Uterine smooth muscle cell (primary cell): ENCODE data around the gene SLC39A5. TPM values are rescaled to one million over a fixed set of nuclear protein-coding genes. Genes with fewer than 3 reads are reported as not detected.

Source experiments
- total RNA-seq: library from RNA; depleted of rRNA; stranded (reverse); fragments of >200 nt; gene quantifications from 2 replicates; pipeline ENCODE4 v1.2.3, GENCODE V29; 2014

The SLC39A5 gene, protein sequence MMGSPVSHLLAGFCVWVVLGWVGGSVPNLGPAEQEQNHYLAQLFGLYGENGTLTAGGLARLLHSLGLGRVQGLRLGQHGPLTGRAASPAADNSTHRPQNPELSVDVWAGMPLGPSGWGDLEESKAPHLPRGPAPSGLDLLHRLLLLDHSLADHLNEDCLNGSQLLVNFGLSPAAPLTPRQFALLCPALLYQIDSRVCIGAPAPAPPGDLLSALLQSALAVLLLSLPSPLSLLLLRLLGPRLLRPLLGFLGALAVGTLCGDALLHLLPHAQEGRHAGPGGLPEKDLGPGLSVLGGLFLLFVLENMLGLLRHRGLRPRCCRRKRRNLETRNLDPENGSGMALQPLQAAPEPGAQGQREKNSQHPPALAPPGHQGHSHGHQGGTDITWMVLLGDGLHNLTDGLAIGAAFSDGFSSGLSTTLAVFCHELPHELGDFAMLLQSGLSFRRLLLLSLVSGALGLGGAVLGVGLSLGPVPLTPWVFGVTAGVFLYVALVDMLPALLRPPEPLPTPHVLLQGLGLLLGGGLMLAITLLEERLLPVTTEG
- 1.00 TPM in 1 of 2 replicates, not detected in the other for total RNA-seq

DNA sequence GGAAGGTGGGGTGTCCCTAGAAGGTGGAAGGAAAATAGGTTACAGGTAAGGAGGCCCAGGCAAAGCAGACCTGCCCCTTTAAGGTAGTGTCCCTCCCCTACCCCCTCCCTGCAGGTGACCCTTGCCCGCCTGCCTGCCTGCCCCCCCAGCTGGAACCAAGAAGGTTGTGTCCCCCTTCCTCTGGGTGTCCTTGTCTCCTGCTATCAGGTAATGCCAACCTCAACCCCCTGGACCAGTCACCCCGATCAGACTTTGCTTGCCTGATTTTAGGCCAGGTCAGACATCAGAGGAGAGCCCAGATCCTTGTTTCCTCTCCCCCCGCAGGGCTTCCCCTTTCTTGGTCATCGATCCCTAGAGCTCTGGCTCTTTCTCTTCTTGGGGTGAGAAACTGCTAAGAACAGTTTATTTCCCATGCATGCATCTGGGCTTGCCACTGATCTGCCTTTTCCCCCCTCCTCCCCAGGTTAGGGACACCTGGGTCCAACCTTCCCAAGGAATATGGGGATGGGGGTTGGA lies at the start of gene SLC39A5:
Gene SLC39A5 (plus strand): TSS at position 136 of the 516 bp plus-strand sequence. CDS start 1,224 bp downstream, outside the sequence.

DNA sequence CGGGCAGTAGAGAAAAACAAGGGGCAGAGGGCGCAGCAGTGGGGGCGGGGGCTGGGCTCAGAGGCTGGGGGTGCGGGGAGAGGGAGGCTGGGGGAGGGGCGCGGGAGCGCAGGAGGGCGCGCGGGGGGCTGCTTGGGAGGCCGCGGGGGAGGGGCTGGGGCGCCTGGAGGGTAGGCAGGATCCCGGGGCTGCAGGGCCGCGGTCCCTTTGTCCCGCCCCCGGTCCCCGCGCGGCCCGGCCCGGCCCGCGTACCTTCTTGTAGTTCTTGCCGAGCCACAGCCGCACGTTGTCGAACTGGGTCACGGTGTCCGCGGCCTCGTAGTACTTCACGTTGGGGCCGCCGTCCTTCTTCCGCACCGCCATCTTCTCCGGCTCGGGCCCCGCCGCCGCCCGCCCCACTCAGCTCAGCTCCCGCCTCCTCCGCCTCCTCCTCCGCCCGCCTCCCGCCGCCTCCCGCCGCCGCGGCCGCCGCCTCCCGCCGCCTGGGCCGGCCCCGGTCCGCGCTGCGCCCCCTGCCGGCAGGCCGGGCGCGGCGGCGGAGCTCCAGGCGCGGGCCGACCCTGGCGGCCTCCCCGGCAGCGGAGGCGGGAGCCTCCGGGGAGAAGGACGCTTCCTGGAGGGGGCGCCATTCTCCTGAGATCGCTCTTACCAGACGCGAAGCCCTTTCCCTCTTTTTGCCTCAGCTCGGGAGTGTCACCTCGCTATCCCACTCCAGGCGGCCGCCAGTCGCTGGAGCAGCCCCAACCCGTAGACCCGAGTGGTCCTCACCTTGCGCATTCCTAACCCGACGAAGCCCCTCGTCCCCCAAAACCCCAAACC lies 40.5 kb upstream of the SLC39A5 start, which contains the start of gene SMARCC2:
Gene SMARCC2 (minus strand): TSS at position 385 of the 819 bp plus-strand sequence. CDS start 22 bp downstream, at position 363.

DNA sequence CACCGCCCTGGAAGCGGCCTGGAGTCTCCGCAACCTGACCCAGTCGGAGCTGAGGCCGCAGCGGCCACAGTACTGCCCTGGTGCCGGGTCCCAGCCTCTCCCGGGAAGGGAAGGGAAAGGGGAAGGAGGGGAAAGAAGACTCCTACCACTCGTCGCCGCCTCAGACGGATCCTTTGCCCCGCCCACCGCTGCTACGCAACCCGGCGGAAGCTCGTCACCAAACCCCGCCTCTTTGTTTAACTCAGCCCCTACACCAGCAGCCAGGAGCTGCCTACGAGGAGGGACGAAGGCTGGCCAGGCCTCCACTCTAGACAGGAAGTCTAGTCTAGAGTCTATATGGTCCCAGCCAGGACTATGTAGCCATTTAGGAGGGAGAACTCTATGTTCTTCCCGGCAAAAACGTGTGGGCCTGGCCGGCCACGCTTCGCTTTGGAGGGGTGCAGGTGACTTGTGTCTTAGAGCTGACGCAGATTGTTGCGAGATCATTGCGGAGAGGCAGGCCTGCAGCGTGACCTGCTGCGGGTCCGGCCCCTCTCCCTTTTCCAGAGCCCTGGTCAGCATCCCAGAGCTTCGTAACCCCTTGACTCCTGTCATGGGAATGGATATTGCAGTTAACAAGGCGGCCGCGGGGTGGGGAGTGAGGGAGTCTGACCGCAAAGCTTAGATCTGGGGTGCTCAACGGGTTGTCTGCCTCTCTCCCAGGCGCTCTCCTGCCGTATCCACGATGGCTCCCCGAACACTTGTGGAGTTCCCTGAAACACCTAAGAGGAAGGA lies 7.9 kb upstream of the SLC39A5 start, which contains the start of gene RNF41:
Gene RNF41 (minus strand): TSS at position 166 of the 774 bp plus-strand sequence. CDS start 7,875 bp downstream, outside the sequence.

DNA sequence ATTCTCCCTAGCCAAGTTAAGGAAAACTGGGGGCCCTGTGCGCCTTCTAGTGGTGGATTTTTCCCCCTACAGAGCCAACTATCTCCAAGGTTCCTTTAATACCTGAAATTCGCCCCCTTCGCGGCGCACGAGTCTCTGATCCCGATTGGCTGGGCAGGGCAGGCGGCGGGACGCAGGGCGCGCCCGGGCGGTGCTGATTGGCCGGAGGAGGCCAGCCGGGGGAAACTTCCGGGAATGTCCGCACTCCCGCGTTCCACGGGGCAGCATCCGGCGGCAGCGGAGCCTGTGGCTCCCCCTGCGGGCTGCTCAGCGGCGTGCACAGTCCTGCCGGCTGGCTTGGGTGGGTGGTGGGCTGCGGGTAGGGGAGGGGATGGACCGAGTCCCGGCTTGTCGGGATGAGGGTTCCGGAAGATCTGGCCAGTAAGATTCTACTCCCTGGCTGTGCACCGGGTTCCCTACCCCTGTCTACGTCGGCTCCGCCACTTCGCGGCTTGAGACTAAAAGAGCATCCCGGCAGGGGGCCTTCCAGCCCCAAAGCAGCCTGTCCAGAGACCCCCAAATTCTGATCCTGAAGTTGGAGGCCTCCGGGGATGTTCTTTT lies 5.6 kb upstream of the SLC39A5 start, which contains the start of gene NABP2:
Gene NABP2 (plus strand): TSS at position 241 of the 600 bp plus-strand sequence. CDS start 515 bp downstream, outside the sequence.

DNA sequence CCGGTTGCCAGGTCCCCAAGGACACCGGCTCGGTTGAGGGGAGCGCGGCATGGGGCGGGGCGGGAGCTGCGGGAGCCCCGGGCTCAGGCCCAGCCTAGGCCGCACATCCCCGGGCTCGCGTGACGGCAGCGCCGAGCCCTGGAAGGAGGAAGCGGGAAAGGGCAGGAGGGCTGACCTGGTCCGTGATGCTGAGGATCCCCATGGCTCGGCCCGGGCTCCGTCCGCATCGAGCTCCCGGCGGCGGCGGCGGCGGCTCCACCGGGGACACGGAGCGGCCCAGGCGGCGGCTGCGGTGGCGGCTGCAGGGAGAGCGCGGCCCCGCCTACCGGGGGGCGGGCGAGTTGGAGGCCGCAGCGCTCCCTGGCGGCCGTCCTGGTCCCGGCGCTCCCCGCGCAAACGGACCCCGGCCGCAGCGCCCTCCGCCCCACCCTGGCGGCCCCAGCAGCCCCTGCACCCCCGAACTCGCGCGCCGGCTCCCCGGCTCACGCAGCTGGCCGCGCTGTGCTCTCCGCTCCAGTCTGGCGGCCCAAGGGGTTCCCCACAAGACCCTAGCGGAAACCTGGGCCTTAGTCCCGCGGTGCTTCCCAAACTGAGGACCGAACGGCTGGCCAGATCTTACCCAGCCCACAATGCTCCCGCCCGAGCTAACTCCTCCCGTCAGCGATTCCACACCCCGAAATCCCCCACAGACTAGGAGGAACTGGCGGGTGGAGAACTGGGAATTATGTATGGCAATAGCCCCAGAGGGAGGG lies 28.4 kb downstream of the SLC39A5 start, which contains the start of gene ANKRD52:
Gene ANKRD52 (minus strand): TSS at position 317 of the 752 bp plus-strand sequence. CDS start 115 bp downstream, at position 202.

DNA sequence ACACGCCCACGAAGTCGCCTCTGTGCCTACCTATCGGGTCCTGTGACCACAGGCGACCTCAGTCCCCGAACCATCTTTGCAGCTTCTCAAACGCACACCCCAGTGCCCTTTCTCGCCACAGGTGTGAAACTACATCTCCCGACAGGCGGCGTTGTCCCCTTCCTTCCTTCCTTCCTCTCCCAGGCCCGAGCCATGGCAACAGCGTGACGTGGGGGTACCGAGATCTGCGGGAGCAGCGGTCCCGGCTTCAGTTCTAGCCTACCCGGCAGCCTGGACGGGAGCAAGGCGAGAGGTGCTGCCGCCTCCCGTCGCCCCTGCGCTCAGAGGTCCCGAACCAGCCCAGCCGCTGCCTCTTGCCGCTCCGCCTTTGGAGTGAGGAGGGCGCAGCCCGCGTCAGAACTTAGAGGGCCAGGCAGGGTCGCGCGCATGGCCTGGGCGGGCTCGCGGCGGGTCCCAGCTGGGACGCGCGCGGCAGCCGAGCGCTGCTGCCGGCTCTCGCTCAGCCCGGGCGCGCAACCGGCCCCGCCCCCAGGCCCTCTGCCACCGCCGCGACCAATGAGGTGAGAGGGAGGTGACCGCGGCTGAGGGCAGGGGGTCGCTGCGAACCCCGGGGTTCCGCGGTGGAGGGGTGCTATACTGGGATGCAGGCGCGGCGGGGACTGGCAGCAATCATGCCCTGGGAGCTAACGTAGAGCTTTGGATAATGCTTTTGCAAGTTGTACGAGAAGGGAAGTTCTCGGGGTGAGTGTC lies 37.0 kb downstream of the SLC39A5 start, which contains the start of gene COQ10A:
Gene COQ10A (plus strand): TSS at position 250 of the 750 bp plus-strand sequence. CDS start 177 bp downstream, at position 427.

Other genes with a start within 250 kb of the SLC39A5 start
- 9.1 and 10.8 TPM in 2 replicates for gene SUOX, start 232.8 kb upstream of the SLC39A5 start, total RNA-seq
- gene IKZF4, start 209.0 kb upstream of the SLC39A5 start, total RNA-seq = 1.5 TPM in 2 replicates
- 174 and 483 TPM in 2 replicates for gene RPS26, start 188.1 kb upstream of the SLC39A5 start, total RNA-seq
- gene ERBB3, start 149.9 kb upstream of the SLC39A5 start, total RNA-seq = 0.11 and 0.75 TPM in 2 replicates
- 107 and 254 TPM in 2 replicates for gene PA2G4, start 125.5 kb upstream of the SLC39A5 start, total RNA-seq
- gene RPL41, start 113.4 kb upstream of the SLC39A5 start, total RNA-seq = 1,557 and 2,417 TPM in 2 replicates
- 4.7 and 6.3 TPM in 2 replicates for gene ZC3H10, start 111.8 kb upstream of the SLC39A5 start, total RNA-seq
- 475 and 484 TPM in 2 replicates for gene ESYT1, start 101.8 kb upstream of the SLC39A5 start, total RNA-seq
- gene MYL6B, start 77.5 kb upstream of the SLC39A5 start, total RNA-seq = 59.2 and 112 TPM in 2 replicates
- gene MYL6, start 71.7 kb upstream of the SLC39A5 start, total RNA-seq = 2,082 and 2,483 TPM in 2 replicates
- gene SMARCC2, start 40.6 kb upstream of the SLC39A5 start, total RNA-seq = 46.2 and 47.1 TPM in 2 replicates
- 117 and 180 TPM in 2 replicates for gene RNF41, start 8.1 kb upstream of the SLC39A5 start, total RNA-seq
- 19.0 and 34.4 TPM in 2 replicates for gene NABP2, start 5.7 kb upstream of the SLC39A5 start, total RNA-seq
- 18.0 and 21.7 TPM in 2 replicates for gene ANKRD52, start 28.3 kb downstream of the SLC39A5 start, total RNA-seq
- 6.2 and 7.4 TPM in 2 replicates for gene COQ10A, start 36.9 kb downstream of the SLC39A5 start, total RNA-seq
- gene CS, start 70.3 kb downstream of the SLC39A5 start, total RNA-seq = 68.9 and 122 TPM in 2 replicates
- 87.5 and 89.6 TPM in 2 replicates for gene CNPY2, start 85.9 kb downstream of the SLC39A5 start, total RNA-seq
- gene PAN2, start 103.9 kb downstream of the SLC39A5 start, total RNA-seq = 22.6 and 25.4 TPM in 2 replicates
- 0.22 TPM in 1 of 2 replicates, not detected in the other for gene IL23A, start 108.8 kb downstream of the SLC39A5 start, total RNA-seq
- 147 and 327 TPM in 2 replicates for gene STAT2, start 130.1 kb downstream of the SLC39A5 start, total RNA-seq
- not detected in 2 replicates for gene APOF, start 132.8 kb downstream of the SLC39A5 start, total RNA-seq
- 12.1 and 31.5 TPM in 2 replicates for gene TIMELESS, start 219.4 kb downstream of the SLC39A5 start, total RNA-seq
- gene MIP, start 224.6 kb downstream of the SLC39A5 start, total RNA-seq = not detected in 2 replicates
- gene SPRYD4, start 238.5 kb downstream of the SLC39A5 start, total RNA-seq = 1.5 and 1.7 TPM in 2 replicates